HG03280 (cell line): Measurements from ENCODE around the gene CEP85L.
A peak's percentile ranks its signal among the peaks of the same experiment; 100 is the strongest.

Experiments
- ATAC-seq: cut with Tn5 transposase; IDR thresholded peaks from one replicate; pipeline ENCODE4 v1.9.1; 2021; ENCODE audit warnings: mild to moderate bottlenecking, moderate library complexity; ENCODE audit not compliant: unreplicated experiment

The CEP85L gene

GRCh38 chr6:118504611-118505010, 146.8 kb downstream of the CEP85L start:
- ATAC-seq, result no peak

GRCh38 chr6:118502169-118502568, 149.2 kb downstream of the CEP85L start:
- no peak for ATAC-seq

- no peak for ATAC-seq
Observed at GRCh38 chr6:118501765-118502164, 149.6 kb downstream of the CEP85L start.

- ATAC-seq, result no peak
Observed at GRCh38 chr6:118501099-118501498, 150.3 kb downstream of the CEP85L start.

- no peak for ATAC-seq
Observed at GRCh38 chr6:118500130-118501015, 151.0 kb downstream of the CEP85L start.

GRCh38 chr6:118495485-118496280, 155.7 kb downstream of the CEP85L start:
- no peak for ATAC-seq

GRCh38 chr6:118494091-118494490, 157.3 kb downstream of the CEP85L start:
- no peak for ATAC-seq

- ATAC-seq, result no peak
Observed at GRCh38 chr6:118489990-118490389, 161.4 kb downstream of the CEP85L start.

- ATAC-seq, result no peak
Observed at GRCh38 chr6:118488631-118489030, 162.8 kb downstream of the CEP85L start.

GRCh38 chr6:118485601-118486550, 165.5 kb downstream of the CEP85L start:
- ATAC-seq, result peak; percentile 95

- no peak for ATAC-seq
Observed at GRCh38 chr6:118476551-118476950, 174.8 kb downstream of the CEP85L start.

GRCh38 chr6:118473266-118473665, 178.1 kb downstream of the CEP85L start:
- ATAC-seq, result no peak

- ATAC-seq, result no peak
Observed at GRCh38 chr6:118469468-118469867, 181.9 kb downstream of the CEP85L start.

- no peak for ATAC-seq
Observed at GRCh38 chr6:118468682-118469465, 182.5 kb downstream of the CEP85L start.

- peak; percentile 85 for ATAC-seq
Observed at GRCh38 chr6:118467181-118467580, 184.2 kb downstream of the CEP85L start.

- no peak for ATAC-seq
Observed at GRCh38 chr6:118464620-118465019, 186.8 kb downstream of the CEP85L start.

GRCh38 chr6:118460958-118461470, 190.4 kb downstream of the CEP85L start:
- no peak for ATAC-seq

GRCh38 chr6:118456982-118457381, 194.4 kb downstream of the CEP85L start:
- no peak for ATAC-seq

- no peak for ATAC-seq
Observed at GRCh38 chr6:118451839-118452238, 199.6 kb downstream of the CEP85L start.

GRCh38 chr6:118444796-118445195, 206.6 kb downstream of the CEP85L start:
- no peak for ATAC-seq
